HG03457 (cell line): Measurements from ENCODE around the gene APRT.
"Not testable (repeated sequence)": the region's sequence is repeated elsewhere in the genome, so short reads cannot be mapped to it uniquely, and the experiment has no call there.

Source experiments
- ATAC-seq: cut with Tn5 transposase; IDR thresholded peaks from one replicate; pipeline ENCODE4 v1.9.1; 2021; ENCODE audit warnings: moderate number of reproducible peaks; ENCODE audit not compliant: unreplicated experiment

The APRT gene

GRCh38 chr16:88823646-88824045, 11.9 kb upstream of the APRT start:
- not testable (repeated sequence) for ATAC-seq

GRCh38 chr16:88822281-88823040, 10.7 kb upstream of the APRT start:
- no peak for ATAC-seq

GRCh38 chr16:88821168-88821850, 9.6 kb upstream of the APRT start:
- no peak for ATAC-seq

GRCh38 chr16:88820385-88821025, 8.8 kb upstream of the APRT start:
- no peak for ATAC-seq

GRCh38 chr16:88819126-88819525, 7.4 kb upstream of the APRT start:
- no peak for ATAC-seq

- no peak for ATAC-seq
Observed at GRCh38 chr16:88818575-88818874, 6.8 kb upstream of the APRT start.

GRCh38 chr16:88817785-88818574, 6.3 kb upstream of the APRT start:
- no peak for ATAC-seq

- ATAC-seq = no peak
Observed at GRCh38 chr16:88816736-88817535, 5.2 kb upstream of the APRT start.

GRCh38 chr16:88815901-88816589, 4.3 kb upstream of the APRT start:
- no peak for ATAC-seq

- no peak for ATAC-seq
Observed at GRCh38 chr16:88815227-88815626, 3.5 kb upstream of the APRT start.

- no peak for ATAC-seq
Observed at GRCh38 chr16:88814144-88814502, 2.4 kb upstream of the APRT start.

- no peak for ATAC-seq
Observed at GRCh38 chr16:88813269-88814143, 1.8 kb upstream of the APRT start.

GRCh38 chr16:88812513-88813268, 963 bp upstream of the APRT start:
- no peak for ATAC-seq

- peak; percentile 34 for ATAC-seq
Observed at GRCh38 chr16:88810912-88811768, 588 bp downstream of the APRT start.

GRCh38 chr16:88810166-88810911, 1.4 kb downstream of the APRT start:
- ATAC-seq = no peak

GRCh38 chr16:88809676-88810165, 2.0 kb downstream of the APRT start:
- ATAC-seq = no peak
